H1 (cell line): ENCODE results near the gene EIF2AK2. TPM values are rescaled to one million over a fixed set of nuclear protein-coding genes. Genes with fewer than 3 reads are reported as not detected.

ENCODE experiments used
- SP1 ChIP-seq: IDR thresholded peaks from 2 replicates; pipeline ENCODE4 v1.6.1; 2011; ENCODE audit warnings: low read depth, low read length
- USF2 ChIP-seq: IDR thresholded peaks from 2 replicates; pipeline ENCODE4 v1.6.1; 2011; ENCODE audit warnings: low read length, improper control_type of control experiment
- polyA plus RNA-seq, 7 experiments: library from polyadenylated mRNA; depleted of rRNA in 3 of 7; stranded (reverse) in 5 of 7; unstranded in 2 of 7; fragments of >200 nt in 5 of 7; fragments of 200-250 nt in 2 of 7; gene quantifications; 1 replicate in 5 of 7; 2 replicates in 1 of 7; 4 replicates in 1 of 7; pipeline versions ENCODE4 v1.2.1 to v1.2.3, GENCODE V29; 2011 to 2013; ENCODE audit warnings: missing spikeins in 2 of 7, mixed read lengths in 2 of 7
- total RNA-seq: library from RNA; stranded (reverse); fragmentation: NEBNext Ultra II Directional; extraction: Animal tissue kit (Norgen Biotek cat#: 25700); gene quantifications from 2 replicates; pipeline ENCODE4 v1.2.1, GENCODE V29; 2021

EIF2AK2 gene
- total and polyA plus RNA-seq, 2 of the 8 experiments (the other 6 are each of a cell fraction or from before 2014, with no cell fraction given), result 13.1 to 46.9 TPM

- TF ChIP-seq USF2 (no peak), SP1 (no peak)
Measured at GRCh38 chr2:37125416-37125815, 31.4 kb downstream of the EIF2AK2 start (continued).
